ENCODE measurements around the gene ADGRG3.

Gene ADGRG3

DNA sequence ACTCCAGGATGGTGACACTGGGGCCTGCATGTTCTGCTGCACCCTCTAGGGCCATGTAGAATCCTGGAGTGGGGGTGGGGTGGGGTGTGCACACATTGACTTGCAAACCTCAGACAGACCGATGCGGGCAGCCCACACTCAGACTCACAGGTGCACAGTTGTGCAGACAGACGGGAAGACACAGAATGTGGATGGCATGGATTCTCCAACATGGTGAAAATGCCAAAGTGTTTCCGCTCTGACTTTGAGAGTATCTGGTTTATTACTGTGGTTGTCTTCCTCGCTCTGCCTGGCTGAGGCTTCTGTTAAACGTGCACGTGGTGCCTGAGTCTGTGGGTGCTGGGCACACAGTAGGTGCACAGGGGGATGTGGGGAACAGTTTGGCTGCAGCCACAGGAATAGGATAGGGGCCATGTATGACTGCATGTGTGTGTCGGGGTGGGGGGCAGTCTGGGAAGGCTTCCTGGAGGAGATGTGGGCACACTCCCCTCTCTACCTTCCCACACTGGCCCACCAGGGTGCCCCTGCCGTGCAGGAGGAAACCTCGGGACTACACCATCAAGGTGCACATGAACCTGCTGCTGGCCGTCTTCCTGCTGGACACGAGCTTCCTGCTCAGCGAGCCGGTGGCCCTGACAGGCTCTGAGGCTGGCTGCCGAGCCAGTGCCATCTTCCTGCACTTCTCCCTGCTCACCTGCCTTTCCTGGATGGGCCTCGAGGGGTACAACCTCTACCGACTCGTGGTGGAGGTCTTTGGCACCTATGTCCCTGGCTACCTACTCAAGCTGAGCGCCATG is 9.0 kb upstream of the ADGRG3 start:
- H3K4me3 ChIP-seq (ENCODE audit: low read depth, low read length), result no peak overlapping the region
- TF ChIP-seq, protein P1, sequence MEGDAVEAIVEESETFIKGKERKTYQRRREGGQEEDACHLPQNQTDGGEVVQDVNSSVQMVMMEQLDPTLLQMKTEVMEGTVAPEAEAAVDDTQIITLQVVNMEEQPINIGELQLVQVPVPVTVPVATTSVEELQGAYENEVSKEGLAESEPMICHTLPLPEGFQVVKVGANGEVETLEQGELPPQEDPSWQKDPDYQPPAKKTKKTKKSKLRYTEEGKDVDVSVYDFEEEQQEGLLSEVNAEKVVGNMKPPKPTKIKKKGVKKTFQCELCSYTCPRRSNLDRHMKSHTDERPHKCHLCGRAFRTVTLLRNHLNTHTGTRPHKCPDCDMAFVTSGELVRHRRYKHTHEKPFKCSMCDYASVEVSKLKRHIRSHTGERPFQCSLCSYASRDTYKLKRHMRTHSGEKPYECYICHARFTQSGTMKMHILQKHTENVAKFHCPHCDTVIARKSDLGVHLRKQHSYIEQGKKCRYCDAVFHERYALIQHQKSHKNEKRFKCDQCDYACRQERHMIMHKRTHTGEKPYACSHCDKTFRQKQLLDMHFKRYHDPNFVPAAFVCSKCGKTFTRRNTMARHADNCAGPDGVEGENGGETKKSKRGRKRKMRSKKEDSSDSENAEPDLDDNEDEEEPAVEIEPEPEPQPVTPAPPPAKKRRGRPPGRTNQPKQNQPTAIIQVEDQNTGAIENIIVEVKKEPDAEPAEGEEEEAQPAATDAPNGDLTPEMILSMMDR (IDR thresholded peaks at IDR 0.05; ENCODE audit: borderline replicate concordance, insufficient read depth, low read depth, low read length), result no peak

DNA sequence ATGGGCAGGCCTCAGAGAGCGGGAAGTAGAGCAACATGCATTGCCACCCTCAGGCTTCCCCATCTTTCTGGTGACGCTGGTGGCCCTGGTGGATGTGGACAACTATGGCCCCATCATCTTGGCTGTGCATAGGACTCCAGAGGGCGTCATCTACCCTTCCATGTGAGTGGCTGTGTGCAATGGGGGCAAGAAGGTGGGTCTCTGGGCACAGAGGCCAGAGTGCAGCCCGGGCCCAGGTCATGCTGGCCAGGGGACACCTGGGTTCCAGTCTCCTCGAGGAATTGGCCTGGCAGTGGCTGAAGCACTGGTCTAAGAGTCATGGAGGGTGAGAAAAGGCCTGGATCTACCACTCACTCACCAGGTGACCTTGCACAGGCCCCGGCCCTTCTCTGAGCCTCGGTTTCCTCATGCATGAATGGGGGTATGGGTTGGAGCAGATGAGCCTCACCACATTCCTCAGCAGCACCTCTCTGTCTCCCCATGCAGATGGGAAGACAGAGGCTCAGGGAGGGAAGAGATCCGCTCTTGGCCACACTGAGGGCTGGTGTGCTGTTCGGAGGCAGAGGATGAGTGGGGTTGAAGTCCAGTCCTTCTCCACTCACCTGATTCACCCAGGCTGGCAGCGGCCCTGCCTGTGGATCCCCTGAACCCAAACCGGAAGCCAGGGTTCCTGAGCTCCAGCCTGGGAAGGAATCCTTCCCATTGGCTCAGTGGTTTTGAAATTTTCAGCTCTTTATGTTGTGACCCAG is 7.2 kb upstream of the ADGRG3 start:
- TF ChIP-seq, protein P1 (IDR thresholded peaks at IDR 0.05; ENCODE audit: borderline replicate concordance, insufficient read depth, low read depth, low read length), result no peak
- no peak overlapping the region for H3K4me3 ChIP-seq (ENCODE audit: low read depth, low read length)

DNA sequence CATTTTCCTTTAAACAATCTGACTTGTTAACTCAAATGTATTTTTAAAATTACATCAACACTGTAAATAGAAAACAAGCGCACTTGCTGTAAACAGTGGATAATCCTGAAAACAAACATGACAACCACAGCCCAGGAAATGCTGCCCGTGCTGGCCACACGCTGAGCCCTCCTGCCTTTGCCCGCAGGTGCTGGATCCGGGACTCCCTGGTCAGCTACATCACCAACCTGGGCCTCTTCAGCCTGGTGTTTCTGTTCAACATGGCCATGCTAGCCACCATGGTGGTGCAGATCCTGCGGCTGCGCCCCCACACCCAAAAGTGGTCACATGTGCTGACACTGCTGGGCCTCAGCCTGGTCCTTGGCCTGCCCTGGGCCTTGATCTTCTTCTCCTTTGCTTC is 6.6 kb upstream of the ADGRG3 start:
- TF ChIP-seq, protein P1 (IDR thresholded peaks at IDR 0.05; ENCODE audit: borderline replicate concordance, insufficient read depth, low read depth, low read length), result no peak
- no peak overlapping the region for H3K4me3 ChIP-seq (ENCODE audit: low read depth, low read length)

DNA sequence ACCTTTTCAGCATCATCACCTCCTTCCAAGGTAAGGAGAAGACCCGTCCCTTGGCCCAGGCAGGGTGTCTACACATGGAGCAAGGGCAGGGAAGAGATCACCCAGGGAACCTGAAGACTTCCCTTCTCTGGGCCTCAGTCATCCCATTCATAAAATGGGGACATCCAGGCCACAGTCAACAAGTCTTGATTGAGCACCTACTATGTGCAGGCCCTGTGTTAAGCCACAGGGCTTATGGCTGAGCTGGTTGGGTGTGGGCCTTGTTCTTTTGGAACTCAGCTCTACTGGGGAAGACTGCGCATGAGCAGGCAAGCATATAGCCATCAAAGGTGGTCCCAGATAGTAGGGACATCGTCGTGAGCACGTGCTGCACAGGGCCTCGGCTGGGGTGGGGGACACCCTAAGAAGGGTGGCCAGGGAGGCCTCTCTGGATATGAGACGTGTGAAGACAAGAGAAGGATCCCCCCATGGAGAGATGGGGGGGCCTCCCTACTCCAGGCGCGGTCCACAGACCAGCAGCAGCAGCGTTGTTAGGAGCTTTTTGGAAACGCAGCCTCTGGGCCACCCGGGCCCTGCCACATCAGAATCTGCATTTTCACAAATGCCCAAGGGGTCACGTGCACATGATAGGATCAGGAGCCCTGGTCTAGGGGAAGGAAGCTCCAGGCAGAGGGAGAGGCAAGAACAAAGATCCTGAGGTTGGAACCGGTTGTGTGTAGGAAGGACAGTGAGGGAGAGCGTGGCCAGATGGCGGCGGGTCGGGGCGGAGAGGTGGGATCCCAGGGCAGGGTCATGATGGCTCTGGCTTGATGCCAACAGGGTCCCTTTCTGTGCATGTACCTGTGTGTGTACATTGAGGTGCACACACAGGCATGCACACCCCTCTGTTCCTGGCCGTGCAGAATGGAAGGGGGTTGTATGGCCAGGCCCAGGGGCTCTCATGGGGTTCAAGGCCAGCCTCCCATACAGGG is 5.9 kb upstream of the ADGRG3 start:
- no peak overlapping the region for H3K4me3 ChIP-seq (ENCODE audit: low read depth, low read length)
- TF ChIP-seq, protein P1 (IDR thresholded peaks at IDR 0.05; ENCODE audit: borderline replicate concordance, insufficient read depth, low read depth, low read length), result no peak

DNA sequence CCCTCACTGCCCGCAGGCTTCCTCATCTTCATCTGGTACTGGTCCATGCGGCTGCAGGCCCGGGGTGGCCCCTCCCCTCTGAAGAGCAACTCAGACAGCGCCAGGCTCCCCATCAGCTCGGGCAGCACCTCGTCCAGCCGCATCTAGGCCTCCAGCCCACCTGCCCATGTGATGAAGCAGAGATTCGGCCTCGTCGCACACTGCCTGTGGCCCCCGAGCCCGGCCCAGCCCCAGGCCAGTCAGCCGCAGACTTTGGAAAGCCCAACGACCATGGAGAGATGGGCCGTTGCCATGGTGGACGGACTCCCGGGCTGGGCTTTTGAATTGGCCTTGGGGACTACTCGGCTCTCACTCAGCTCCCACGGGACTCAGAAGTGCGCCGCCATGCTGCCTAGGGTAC is 4.7 kb upstream of the ADGRG3 start:
- TF ChIP-seq, protein P1 (IDR thresholded peaks at IDR 0.05; ENCODE audit: borderline replicate concordance, insufficient read depth, low read depth, low read length), result no peak
- H3K4me3 ChIP-seq (ENCODE audit: low read depth, low read length), result no peak overlapping the region

DNA sequence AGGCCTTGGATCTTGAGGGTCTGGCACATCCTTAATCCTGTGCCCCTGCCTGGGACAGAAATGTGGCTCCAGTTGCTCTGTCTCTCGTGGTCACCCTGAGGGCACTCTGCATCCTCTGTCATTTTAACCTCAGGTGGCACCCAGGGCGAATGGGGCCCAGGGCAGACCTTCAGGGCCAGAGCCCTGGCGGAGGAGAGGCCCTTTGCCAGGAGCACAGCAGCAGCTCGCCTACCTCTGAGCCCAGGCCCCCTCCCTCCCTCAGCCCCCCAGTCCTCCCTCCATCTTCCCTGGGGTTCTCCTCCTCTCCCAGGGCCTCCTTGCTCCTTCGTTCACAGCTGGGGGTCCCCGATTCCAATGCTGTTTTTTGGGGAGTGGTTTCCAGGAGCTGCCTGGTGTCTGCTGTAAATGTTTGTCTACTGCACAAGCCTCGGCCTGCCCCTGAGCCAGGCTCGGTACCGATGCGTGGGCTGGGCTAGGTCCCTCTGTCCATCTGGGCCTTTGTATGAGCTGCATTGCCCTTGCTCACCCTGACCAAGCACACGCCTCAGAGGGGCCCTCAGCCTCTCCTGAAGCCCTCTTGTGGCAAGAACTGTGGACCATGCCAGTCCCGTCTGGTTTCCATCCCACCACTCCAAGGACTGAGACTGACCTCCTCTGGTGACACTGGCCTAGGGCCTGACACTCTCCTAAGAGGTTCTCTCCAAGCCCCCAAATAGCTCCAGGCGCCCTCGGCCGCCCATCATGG is 4.0 kb upstream of the ADGRG3 start:
- TF ChIP-seq, protein P1 (IDR thresholded peaks at IDR 0.05; ENCODE audit: borderline replicate concordance, insufficient read depth, low read depth, low read length), result no peak
- H3K4me3 ChIP-seq (ENCODE audit: low read depth, low read length), result no peak overlapping the region
